Body of pancreas (tissue), 4 donors: Measurements from ENCODE around the gene ZGPAT.

Experiments used
- CTCF ChIP-seq, 7 experiments: fragments of 450-650 bp in 4 of 7; fragments of 200-600 bp in 3 of 7; sonication (generic) in 3 of 7; IDR thresholded peaks; one replicate each; pipeline ENCODE4 v1.5.1; 2016 to 2019; ENCODE audit warnings: antibody characterized with exemption in 7 of 7
- POLR2A ChIP-seq, 3 donors: fragments of 450-650 bp; IDR thresholded peaks; one replicate each; pipeline ENCODE4 v1.6.1; 2016; ENCODE audit warnings: antibody characterized with exemption in 3 of 3, mild to moderate bottlenecking in 2 of 3

GRCh38 chr20:63781181-63781580 lies 73.3 kb downstream of the ZGPAT start:
- TF ChIP-seq POLR2A (IDR thresholded peaks at IDR 0.05) (no peak), CTCF (IDR thresholded peaks at IDR 0.05) (no peak)
